A549 (cell line): ENCODE data around the gene AXDND1.

Experiments
- CEBPB ChIP-seq, 2 experiments: fragments of >200 bp in 1 of 2; sonication (Bioruptor Twin) in 1 of 2; formaldehyde crosslinking in 1 of 2; IDR thresholded peaks; 2 replicates each; pipeline ENCODE4 v1.6.1; 2012 to 2016
- CHD4 ChIP-seq: fragments of 200-600 bp; sonication (generic); IDR thresholded peaks from 2 replicates; pipeline ENCODE4 v1.6.1; 2016; ENCODE audit warnings: antibody characterized with exemption, mild to moderate bottlenecking, borderline replicate concordance
- CTCF ChIP-seq: fragments of >200 bp; sonication (Bioruptor Twin); formaldehyde crosslinking; IDR thresholded peaks from 3 replicates; pipeline ENCODE4 v1.5.1; 2016
- KDM1A ChIP-seq: fragments of 200-600 bp; sonication (generic); IDR thresholded peaks from 2 replicates; pipeline ENCODE4 v1.6.1; 2016; ENCODE audit warnings: low read depth, mild to moderate bottlenecking
- POLR2AphosphoS2 ChIP-seq: conservative IDR thresholded peaks from 2 replicates; pipeline ENCODE4 v1.6.1; 2012; ENCODE audit warnings: low read length, improper control_type of control experiment, inconsistent platforms
- REST ChIP-seq: fragments of 200-600 bp; sonication (generic); IDR thresholded peaks from 2 replicates; pipeline ENCODE4 v1.6.1; 2016; ENCODE audit warnings: antibody characterized with exemption, mild to moderate bottlenecking, moderate library complexity
- SMC3 ChIP-seq: fragments of >200 bp; sonication (Bioruptor Twin); formaldehyde crosslinking; IDR thresholded peaks from 3 replicates; pipeline ENCODE4 v1.6.1; 2018; ENCODE audit warnings: inconsistent platforms
- USF2 ChIP-seq: fragments of 450-650 bp; IDR thresholded peaks from 2 replicates; pipeline ENCODE4 v1.6.1; 2014; ENCODE audit warnings: antibody characterized with exemption

GRCh38 chr1:179351281-179351680 lies 14.5 kb upstream of the AXDND1 start:
- TF ChIP-seq CTCF, result no peak
- no peak for TF ChIP-seq POLR2AphosphoS2
- no peak for TF ChIP-seq CHD4
- no peak for TF ChIP-seq REST
- no peak for TF ChIP-seq USF2
- no peak for TF ChIP-seq SMC3
- TF ChIP-seq KDM1A, result no peak
- TF ChIP-seq CEBPB (IDR thresholded peaks at IDR 0.05), result no peak
